Spleen (tissue), 11 donors: ENCODE data around the gene MAST4. TPM values are rescaled to one million over a fixed set of nuclear protein-coding genes. Genes with fewer than 3 reads are reported as not detected.
"Not testable (repeated sequence)": the region's sequence is repeated elsewhere in the genome, so short reads cannot be mapped to it uniquely, and the experiment has no call there.

Source experiments
- DNase-seq: peaks from one replicate; pipeline ENCODE4 v3.0.0-alpha.2; 2020
- H3K27ac ChIP-seq, 8 donors: fragments of 200-600 bp; sonication (generic) in 7 of 8; 1 replicate in 4 of 8; 2 replicates in 4 of 8; pipeline versions ENCODE4 v1.5.0 to v1.8.0; 2016 to 2021; ENCODE audit warnings: inconsistent platforms in 4 of 8, mild to moderate bottlenecking in 4 of 8, moderate library complexity in 1 of 8
- H3K27me3 ChIP-seq, 7 donors: fragments of 200-600 bp; sonication (generic) in 6 of 7; replicated peaks in 1 of 7; 1 replicate in 4 of 7; 2 replicates in 3 of 7; pipeline versions ENCODE4 v1.5.0 to v1.8.0; 2016 to 2021; ENCODE audit warnings: inconsistent platforms in 3 of 7, mild to moderate bottlenecking in 1 of 7
- H3K36me3 ChIP-seq, 6 donors: fragments of 200-600 bp; sonication (generic) in 5 of 6; 1 replicate in 4 of 6; 2 replicates in 2 of 6; pipeline versions ENCODE4 v1.5.0 to v1.8.0; 2016 to 2021; ENCODE audit warnings: inconsistent platforms in 2 of 6
- H3K4me1 ChIP-seq, 6 donors: fragments of 200-600 bp; sonication (generic) in 5 of 6; 1 replicate in 3 of 6; 2 replicates in 3 of 6; pipeline versions ENCODE4 v1.5.0 to v1.8.0; 2016 to 2021; ENCODE audit warnings: inconsistent platforms in 3 of 6
- H3K4me3 ChIP-seq, 8 donors: fragments of 200-600 bp; sonication (generic) in 7 of 8; 1 replicate in 4 of 8; 2 replicates in 4 of 8; pipeline versions ENCODE4 v1.5.0 to v1.8.0; 2016 to 2021; ENCODE audit warnings: inconsistent platforms in 4 of 8, mild to moderate bottlenecking in 4 of 8, moderate library complexity in 2 of 8
- H3K9me3 ChIP-seq, 8 donors: fragments of 200-600 bp; sonication (generic) in 7 of 8; 1 replicate in 4 of 8; 2 replicates in 4 of 8; pipeline versions ENCODE4 v1.5.0 to v1.8.0; 2016 to 2021; ENCODE audit warnings: inconsistent platforms in 4 of 8
- CTCF ChIP-seq, 11 experiments: fragments of 200-600 bp in 7 of 11; fragments of 450-650 bp in 4 of 11; sonication (generic) in 4 of 11; IDR thresholded peaks in 8 of 11; conservative IDR thresholded peaks in 3 of 11; 1 replicate in 7 of 11; 2 replicates in 4 of 11; pipeline versions ENCODE4 v1.4.0 to v1.8.0; 2016 to 2021; ENCODE audit warnings: antibody characterized with exemption in 11 of 11, inconsistent platforms in 4 of 11, mild to moderate bottlenecking in 1 of 11
- POLR2A ChIP-seq, 3 donors: fragments of 450-650 bp; IDR thresholded peaks; one replicate each; pipeline ENCODE4 v1.5.1; 2017; ENCODE audit warnings: antibody characterized with exemption in 3 of 3, mild to moderate bottlenecking in 1 of 3
- POLR2AphosphoS5 ChIP-seq, 3 donors: sonication (generic); formaldehyde crosslinking; IDR thresholded peaks; one replicate each; pipeline ENCODE4 v1.5.1; 2017; ENCODE audit warnings: antibody characterized with exemption in 3 of 3
- whole genome bisulfite sequencing, 5 donors: extraction: QIAGEN DNeasy Blood & Tissue Kit in 3 of 5; methylation state at CpG; one replicate each; pipeline versions ENCODE4 v1.1.5 to v1.1.7; 2013 to 2018; 5-methylcytosine and 5-hydroxymethylcytosine counted together
- intact Hi-C: fragments of 100-400 bp; cut with DNase I; formaldehyde crosslinking; loops from one replicate; pipeline ENCODE4 v1.15.0; 2023; ENCODE audit warnings: low total_unique reads
- polyA plus RNA-seq, 3 donors: library from polyadenylated mRNA; stranded (reverse); fragments of 200-250 nt; gene quantifications; one replicate each; pipeline ENCODE4 v1.2.1, GENCODE V29; 2013
- total RNA-seq, 7 donors: library from RNA; depleted of rRNA in 3 of 7; stranded (reverse); fragments of >200 nt in 3 of 7; fragmentation: NEBNext Ultra II Directional in 4 of 7; extraction: Animal tissue kit (Norgen Biotek cat#: 25700) in 4 of 7; gene quantifications; one replicate each; pipeline versions ENCODE4 v1.1.0 to v1.2.1, GENCODE V29; 2016 to 2021
- donor health status: healthy with polysubstance abuse.
- donor health status: DM: no; HTN: no; CAD: no; lungs with moderate emphysema.
- donor health status: DM: no; HTN: no; CAD: no.
- donor health status: Bipolar disorder and iron deficiency.
- donor health status: healthy.
- donor health status: DM: no; HTN: no; CAD: no.
- donor health status: DM: yes; HTN: yes; CAD: no.

MAST4 gene
- total and polyA plus RNA-seq, 10 donors: 2.5 to 43.7 (median 25.4) TPM

DNA sequence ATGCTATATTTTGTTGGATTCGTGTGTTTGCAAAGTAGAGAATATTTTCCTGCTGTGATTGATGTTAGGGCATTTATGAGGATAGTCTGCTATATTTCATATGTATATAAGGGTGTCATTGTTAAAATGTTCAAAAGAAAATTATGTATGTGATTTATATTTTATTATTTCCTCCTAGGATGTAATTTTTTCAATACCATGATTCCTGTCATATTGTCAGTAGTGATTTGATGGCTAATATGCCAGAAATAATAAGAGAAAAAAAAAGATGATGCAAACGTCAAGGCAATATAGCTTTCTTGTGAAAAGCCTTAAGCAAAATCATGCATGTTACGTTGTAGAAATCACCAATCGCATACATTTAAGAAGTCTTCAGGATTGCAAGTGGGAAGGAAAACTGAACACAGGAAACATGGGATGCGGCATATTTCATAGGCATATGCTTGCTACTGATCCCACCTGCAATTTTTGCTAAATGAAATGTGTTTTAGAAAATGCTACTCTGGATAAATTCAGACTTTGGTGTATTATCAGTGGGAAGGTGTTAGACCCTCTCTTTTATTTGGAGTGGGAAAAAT lies 224.5 kb downstream of the MAST4 start:
- Histone ChIP-seq H3K27me3 (no peaks in the 10 kb centered on the region), H3K4me1 (no peaks in the 10 kb centered on the region), H3K4me3 (no peak overlapping the region), H3K27ac (no peak overlapping the region), H3K36me3 (no peaks in the 10 kb centered on the region), H3K9me3 (no peaks in the 10 kb centered on the region)
- DNase-seq: no peak
- WGBS, 5 donors: 90 to 95% (median 92%) methylated on average over 5 of the region's 5 CpGs
- intact Hi-C loops: no loop called here
- TF ChIP-seq CTCF (IDR thresholded peaks at IDR 0.05 in 8 of 11, conservative IDR thresholded peaks at IDR 0.05 in 3 of 11) (no peak), POLR2AphosphoS5 (IDR thresholded peaks at IDR 0.05) (no peak), POLR2A (IDR thresholded peaks at IDR 0.05) (no peak)

GRCh38 chr5:66821688-66822429 lies 225.7 kb downstream of the MAST4 start:
- intact Hi-C loops: no loop called here
- 59 to 75% (median 69%) methylated on average over 4 of the region's 4 CpGs for WGBS, 5 donors
- no peak for DNase-seq
- Histone ChIP-seq H3K27ac (no peak overlapping the region), H3K9me3 (no peaks in the 10 kb centered on the region), H3K4me1 (no peaks in the 10 kb centered on the region), H3K27me3 (no peaks in the 10 kb centered on the region), H3K36me3 (no peaks in the 10 kb centered on the region), H3K4me3 (no peak overlapping the region)
- TF ChIP-seq CTCF (IDR thresholded peaks at IDR 0.05 in 8 of 11, conservative IDR thresholded peaks at IDR 0.05 in 3 of 11) (no peak), POLR2A (IDR thresholded peaks at IDR 0.05) (no peak), POLR2AphosphoS5 (IDR thresholded peaks at IDR 0.05) (no peak)

- WGBS, 5 donors: 13 to 50% (median 31%) methylated on average over 2 of the region's 2 CpGs
- H3K9me3 ChIP-seq, H3K4me3 ChIP-seq, intact Hi-C loops, H3K4me1 ChIP-seq, H3K36me3 ChIP-seq, H3K27me3 ChIP-seq, DNase-seq, H3K27ac ChIP-seq: not testable (repeated sequence)
These were observed 226.7 kb downstream of the MAST4 start for GRCh38 chr5:66822906-66823305.

GRCh38 chr5:66824476-66824875 lies 228.3 kb downstream of the MAST4 start:
- Histone ChIP-seq H3K4me1 (peaks cover 4 to 18% (median 14%) of the 10 kb centered on the region in 6 donors), H3K4me3 (no peak overlapping the region), H3K36me3 (no peaks in the 10 kb centered on the region), H3K9me3 (no peaks in the 10 kb centered on the region), H3K27me3 (peaks cover 0 to 19% (median 0%) of the 10 kb centered on the region in 7 donors), H3K27ac (no peak overlapping the region)
- intact Hi-C loops: no loop called here
- no peak for DNase-seq
- TF ChIP-seq POLR2A (IDR thresholded peaks at IDR 0.05): no peak
- no peak for TF ChIP-seq CTCF (IDR thresholded peaks at IDR 0.05 in 8 of 11, conservative IDR thresholded peaks at IDR 0.05 in 3 of 11)
- TF ChIP-seq POLR2AphosphoS5 (IDR thresholded peaks at IDR 0.05): no peak
- WGBS, 5 donors: 92 to 97% (median 93%) methylated on average over 4 of the region's 4 CpGs
